ENCODE measurements around the gene USF2.

The USF2 gene

GRCh38 chr19:35265126-35265899 is 3.4 kb upstream of the USF2 start:
- no peak for DNase-seq (ENCODE audit: low read depth)

- DNase-seq (ENCODE audit: low read depth), result no peak
Measured at GRCh38 chr19:35265900-35266519, 2.8 kb upstream of the USF2 start.

- no peak for DNase-seq (ENCODE audit: low read depth)
Measured at GRCh38 chr19:35266520-35267352, 2.0 kb upstream of the USF2 start.

GRCh38 chr19:35267353-35267817 is 1.4 kb upstream of the USF2 start:
- DNase-seq (ENCODE audit: low read depth), result peak; percentile 33

GRCh38 chr19:35267818-35268535 is 785 bp upstream of the USF2 start:
- peak; percentile 64 for DNase-seq (ENCODE audit: low read depth)

- DNase-seq (ENCODE audit: low read depth), result peak; percentile 37
Measured at GRCh38 chr19:35269438-35270117, 816 bp downstream of the USF2 start.

- no peak for DNase-seq (ENCODE audit: low read depth)
Measured at GRCh38 chr19:35270381-35270811, 1.6 kb downstream of the USF2 start.

GRCh38 chr19:35271546-35271945 is 2.8 kb downstream of the USF2 start:
- DNase-seq (ENCODE audit: low read depth), result no peak

GRCh38 chr19:35272122-35272719 is 3.5 kb downstream of the USF2 start:
- no peak for DNase-seq (ENCODE audit: low read depth)

- no peak for DNase-seq (ENCODE audit: low read depth)
Measured at GRCh38 chr19:35272954-35273649, 4.3 kb downstream of the USF2 start.

- DNase-seq (ENCODE audit: low read depth), result no peak
Measured at GRCh38 chr19:35273686-35274259, 5.0 kb downstream of the USF2 start.

- no peak for DNase-seq (ENCODE audit: low read depth)
Measured at GRCh38 chr19:35274323-35274722, 5.6 kb downstream of the USF2 start.

GRCh38 chr19:35276706-35277281 is 8.0 kb downstream of the USF2 start:
- DNase-seq (ENCODE audit: low read depth), result no peak

GRCh38 chr19:35278578-35279284 is 10.0 kb downstream of the USF2 start:
- no peak for DNase-seq (ENCODE audit: low read depth)

- no peak for DNase-seq (ENCODE audit: low read depth)
Measured at GRCh38 chr19:35279374-35279773, 10.6 kb downstream of the USF2 start.

GRCh38 chr19:35279985-35280821 is 11.4 kb downstream of the USF2 start:
- no peak for DNase-seq (ENCODE audit: low read depth)

GRCh38 chr19:35281303-35281702 is 12.5 kb downstream of the USF2 start:
- DNase-seq (ENCODE audit: low read depth), result no peak

All from stimulated activated CD8-positive, alpha-beta memory T cell treated with anti-CD3 and anti-CD28 coated beads, Interleukin-15, amount 100 ng/mL, for 24 hours (primary cell).